Mesenchymal stem cell (in vitro differentiated cells and primary cell): ENCODE measurements around the gene ALG9.

Source experiments
- DNase-seq: peaks from one replicate; pipeline ENCODE4 v3.0.0-alpha.2; 2013
- H2AFZ ChIP-seq: one replicate; pipeline ENCODE4 v1.6.1; 2013; ENCODE audit warnings: low read depth, mild to moderate bottlenecking, control low read depth, inconsistent platforms, low read length, moderate library complexity
- H2AK5ac ChIP-seq: 2 replicates; pipeline ENCODE4 v1.6.1; 2013; ENCODE audit warnings: low read length, moderate library complexity, mild to moderate bottlenecking, inconsistent platforms; ENCODE audit not compliant: severe bottlenecking
- H2BK120ac ChIP-seq: one replicate; pipeline ENCODE4 v1.6.1; 2013; ENCODE audit warnings: low read depth, mild to moderate bottlenecking, inconsistent platforms, low read length, moderate library complexity
- H2BK12ac ChIP-seq, 2 experiments: one replicate each; pipeline ENCODE4 v1.6.1; 2013; ENCODE audit warnings: inconsistent platforms in 2 of 2, low read length in 2 of 2, mild to moderate bottlenecking in 2 of 2, moderate library complexity in 2 of 2, control low read depth in 1 of 2
- H2BK15ac ChIP-seq: one replicate; pipeline ENCODE4 v1.6.1; 2013; ENCODE audit warnings: mild to moderate bottlenecking, low read depth, inconsistent platforms; ENCODE audit not compliant: poor library complexity, severe bottlenecking
- H2BK5ac ChIP-seq: 2 replicates; pipeline ENCODE4 v1.6.1; 2013; ENCODE audit warnings: low read depth, mild to moderate bottlenecking, low read length, control low read depth, inconsistent platforms; ENCODE audit not compliant: poor library complexity, severe bottlenecking
- H3K14ac ChIP-seq, 2 experiments: one replicate each; pipeline ENCODE4 v1.6.1; 2013; ENCODE audit warnings: inconsistent platforms in 2 of 2, low read length in 2 of 2, control low read depth in 1 of 2, mild to moderate bottlenecking in 1 of 2, moderate library complexity in 1 of 2
- H3K18ac ChIP-seq, 2 experiments: one replicate each; pipeline ENCODE4 v1.6.1; 2013; ENCODE audit warnings: inconsistent platforms in 2 of 2, low read length in 2 of 2, control low read depth in 1 of 2, low read depth in 1 of 2, mild to moderate bottlenecking in 1 of 2
- H3K23ac ChIP-seq, 2 experiments: one replicate each; pipeline ENCODE4 v1.6.1; 2013; ENCODE audit warnings: inconsistent platforms in 2 of 2, low read length in 2 of 2, mild to moderate bottlenecking in 2 of 2, moderate library complexity in 2 of 2, control low read depth in 1 of 2
- H3K27ac ChIP-seq: 2 replicates; pipeline ENCODE4 v1.5.1; 2013; ENCODE audit warnings: mild to moderate bottlenecking, moderate library complexity, low read length, control low read depth, inconsistent platforms; ENCODE audit not compliant: poor library complexity, severe bottlenecking
- H3K27me3 ChIP-seq, 2 experiments: 2 replicates each; pipeline versions ENCODE4 v1.6.1 to v1.7.0; 2013; ENCODE audit warnings: low read length in 2 of 2, mild to moderate bottlenecking in 2 of 2, moderate library complexity in 2 of 2, control low read depth in 1 of 2, inconsistent platforms in 1 of 2; ENCODE audit not compliant: control insufficient read depth in 1 of 2, insufficient read depth in 1 of 2
- H3K36me3 ChIP-seq, 2 experiments: 2 replicates each; pipeline versions ENCODE4 v1.6.1 to v1.7.0; 2013; ENCODE audit warnings: low read length in 2 of 2, control low read depth in 1 of 2, inconsistent platforms in 1 of 2, low read depth in 1 of 2, mild to moderate bottlenecking in 1 of 2; ENCODE audit not compliant: insufficient read depth in 2 of 2, control insufficient read depth in 1 of 2
- H3K4ac ChIP-seq, 2 experiments: one replicate each; pipeline ENCODE4 v1.6.1; 2013; ENCODE audit warnings: inconsistent platforms in 2 of 2, low read length in 2 of 2, mild to moderate bottlenecking in 2 of 2, moderate library complexity in 2 of 2, control low read depth in 1 of 2, low read depth in 1 of 2
- H3K4me1 ChIP-seq: 2 replicates; pipeline ENCODE4 v1.6.1; 2013; ENCODE audit warnings: low read depth, low read length, control low read depth; ENCODE audit not compliant: control insufficient read depth, insufficient read depth
- H3K4me2 ChIP-seq: 2 replicates; pipeline ENCODE4 v1.6.1; 2013; ENCODE audit warnings: low read length, mild to moderate bottlenecking, inconsistent platforms; ENCODE audit not compliant: poor library complexity, severe bottlenecking
- H3K4me3 ChIP-seq, 2 experiments: 2 replicates each; pipeline versions ENCODE4 v1.5.1 to v1.7.0; 2013; ENCODE audit warnings: low read length in 2 of 2, mild to moderate bottlenecking in 2 of 2, control low read depth in 1 of 2, low read depth in 1 of 2; ENCODE audit not compliant: insufficient read depth in 1 of 2
- H3K79me1 ChIP-seq: replicated peaks from 2 replicates; pipeline ENCODE4 v1.6.1; 2013; ENCODE audit warnings: mild to moderate bottlenecking, control low read depth, low read length, inconsistent platforms; ENCODE audit not compliant: poor library complexity, severe bottlenecking
- H3K9ac ChIP-seq: 2 replicates; pipeline ENCODE4 v1.7.0; 2013; ENCODE audit warnings: mild to moderate bottlenecking, low read length, moderate library complexity
- H3K9me3 ChIP-seq: 2 replicates; pipeline ENCODE4 v1.7.0; 2013; ENCODE audit warnings: mild to moderate bottlenecking, low read length; ENCODE audit not compliant: control insufficient read depth
- H4K8ac ChIP-seq: one replicate; pipeline ENCODE4 v1.6.1; 2013; ENCODE audit warnings: inconsistent platforms, mild to moderate bottlenecking, low read length, moderate library complexity
- H4K91ac ChIP-seq: one replicate; pipeline ENCODE4 v1.6.1; 2013; ENCODE audit warnings: mild to moderate bottlenecking, low read length, inconsistent platforms
- WGBS: methylation state at CpG from one replicate; pipeline ENCODE4 v1.1.7; 2013; ENCODE audit warnings: mixed read lengths; 5-methylcytosine and 5-hydroxymethylcytosine counted together

The ALG9 gene

GRCh38 chr11:111882202-111882601 is 10.8 kb upstream of the ALG9 start:
- Histone ChIP-seq H3K36me3 (peaks cover 0 to 4% of the 10 kb centered on the region in 2 experiments), H3K18ac (no peak overlapping the region), H3K4me1 (no peaks in the 10 kb centered on the region), H3K4ac (no peak overlapping the region), H3K79me1 (no peaks in the 10 kb centered on the region), H2BK120ac (no peak overlapping the region), H3K27ac (no peak overlapping the region), H3K9me3 (no peaks in the 10 kb centered on the region), H2BK12ac (no peak overlapping the region), H3K14ac (no peak overlapping the region), H3K9ac (no peak overlapping the region), H4K8ac (no peak overlapping the region), H3K27me3 (no peaks in the 10 kb centered on the region), H2AFZ (no peak overlapping the region), H3K4me2 (no peak overlapping the region), H2BK5ac (no peak overlapping the region), H2BK15ac (no peak overlapping the region), H3K4me3 (no peak overlapping the region), H4K91ac (no peak overlapping the region), H2AK5ac (no peak overlapping the region), H3K23ac (no peak overlapping the region)
- no peak for DNase-seq
- 97% methylated on average over 4 of the region's 5 CpGs for WGBS

DNA sequence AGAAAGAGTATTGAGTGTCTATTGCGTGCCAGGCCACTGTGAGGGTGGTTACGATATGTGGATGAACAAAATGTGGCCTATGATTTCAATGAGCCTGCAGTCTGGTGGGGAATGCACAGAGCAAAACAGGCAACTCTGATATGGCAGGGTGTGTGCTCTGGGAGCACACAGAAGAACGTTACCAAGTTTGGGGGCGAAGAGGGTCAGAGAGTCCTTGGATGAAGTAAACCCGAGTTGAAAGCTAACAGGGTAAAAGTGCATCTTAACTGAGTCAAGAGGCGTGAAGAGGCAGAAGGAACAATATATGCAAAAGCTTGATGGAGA is 8.2 kb upstream of the ALG9 start:
- Histone ChIP-seq H2BK12ac (no peak overlapping the region), H3K9ac (peak overlapping the region; percentile 96), H2BK5ac (no peak overlapping the region), H2AFZ (peak overlapping the region; percentile 49), H2BK120ac (peak overlapping the region; percentile 22), H2AK5ac (no peak overlapping the region), H3K18ac (no peak overlapping the region), H3K27me3 (no peaks in the 10 kb centered on the region), H4K91ac (peak overlapping the region; percentile 16), H3K27ac (peak overlapping the region; percentile 69), H3K14ac (no peak overlapping the region), H2BK15ac (no peak overlapping the region), H3K4me2 (peak overlapping the region; percentile 46), H3K9me3 (no peaks in the 10 kb centered on the region), H3K23ac (no peak overlapping the region), H3K4me3 (peak overlapping the region in 1 of 2 experiments; percentile 98), H4K8ac (peak overlapping the region; percentile 79), H3K4me1 (no peaks in the 10 kb centered on the region), H3K79me1 (no peaks in the 10 kb centered on the region), H3K4ac (peak overlapping the region; percentile 2 to 63), H3K36me3 (peaks cover 0 to 25% of the 10 kb centered on the region in 2 experiments)
- DNase-seq: no peak
- 63% methylated on average over 6 of the region's 6 CpGs for WGBS

DNA sequence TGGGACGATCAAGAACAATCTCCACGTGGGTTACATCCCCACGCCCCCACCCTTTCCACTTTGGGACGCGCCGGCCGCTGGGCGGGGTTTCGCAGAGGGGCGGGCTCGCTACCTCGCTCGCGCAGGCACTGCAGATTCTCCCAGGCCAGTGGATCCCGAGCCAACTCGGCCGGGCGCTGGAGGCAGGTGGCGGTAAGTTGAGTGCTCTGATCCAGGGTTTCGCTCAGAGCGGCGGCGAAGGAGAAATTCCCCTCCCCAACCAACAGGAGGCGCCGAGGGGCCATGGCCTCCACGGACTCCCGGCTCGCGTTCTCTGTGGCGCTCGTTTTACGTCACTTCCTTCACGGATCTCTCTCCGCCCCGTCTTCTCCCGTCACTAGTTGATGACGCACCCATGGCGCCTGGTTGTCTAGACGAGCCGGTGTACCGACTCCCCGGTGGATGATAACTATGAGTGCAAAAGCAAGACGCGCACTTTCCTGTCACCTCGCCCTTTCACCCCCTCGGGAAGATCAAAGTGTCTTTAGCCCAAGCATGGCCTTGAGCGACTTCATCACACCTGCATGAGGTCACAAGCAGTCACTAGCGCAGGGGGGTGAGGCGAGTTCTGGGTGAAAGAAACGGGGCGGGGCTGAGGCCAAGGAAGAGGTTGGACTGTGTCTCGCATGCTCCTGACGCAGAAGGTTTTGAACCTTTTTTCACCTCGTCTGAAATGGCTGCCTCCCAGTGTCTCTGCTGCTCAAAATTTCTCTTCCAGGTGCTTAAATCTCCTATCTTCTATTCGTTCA is 7.7 kb upstream of the ALG9 start, which contains the start of the genes CFAP68 and FDXACB1:
Gene CFAP68, plus strand, starts transcription at position 693 of the 788 bp plus-strand sequence. Its CDS starts 20 bp downstream, at position 713.
Gene FDXACB1, minus strand, starts transcription at position 317 of the 788 bp plus-strand sequence. Its CDS starts 33 bp downstream, at position 284.
- WGBS: under 1% methylated on average over 37 of the region's 55 CpGs

GRCh38 chr11:111878385-111878848 is 7.0 kb upstream of the ALG9 start:
- Histone ChIP-seq H2AFZ (peak overlapping the region; percentile 55), H2BK12ac (no peak overlapping the region), H3K4ac (no peak overlapping the region), H3K4me3 (peak overlapping the region; percentile 61 to 98), H2BK120ac (no peak overlapping the region), H3K4me1 (no peaks in the 10 kb centered on the region), H3K14ac (no peak overlapping the region), H3K36me3 (peaks cover 0 to 20% of the 10 kb centered on the region in 2 experiments), H3K18ac (no peak overlapping the region), H3K9me3 (no peaks in the 10 kb centered on the region), H3K27me3 (no peaks in the 10 kb centered on the region), H4K8ac (no peak overlapping the region), H3K9ac (peak overlapping the region; percentile 96), H3K27ac (peak overlapping the region; percentile 69), H2BK5ac (no peak overlapping the region), H3K4me2 (peak overlapping the region; percentile 60), H4K91ac (no peak overlapping the region), H3K79me1 (no peaks in the 10 kb centered on the region), H2AK5ac (no peak overlapping the region), H3K23ac (no peak overlapping the region), H2BK15ac (no peak overlapping the region)
- under 1% methylated on average over 13 of the region's 13 CpGs for WGBS
- no peak for DNase-seq

More for the DNA sequence above, 7.7 kb upstream of the ALG9 start, which contains the start of the genes CFAP68 and FDXACB1:
- peak within 1 kb of the TSS; percentile 22 for H2BK120ac ChIP-seq
- H3K36me3 ChIP-seq: peaks cover 0 to 25% of the 10 kb centered on the region in 2 experiments
- no peaks in the 10 kb centered on the region for H3K4me1 ChIP-seq
- peak within 1 kb of the TSS; percentile 79 for H4K8ac ChIP-seq
- H3K14ac ChIP-seq: no peak within 1 kb of the TSS
- peak within 1 kb of the TSS; percentile 69 for H3K27ac ChIP-seq
- no peaks in the 10 kb centered on the region for H3K79me1 ChIP-seq
- DNase-seq: peak; percentile 98
- no peaks in the 10 kb centered on the region for H3K9me3 ChIP-seq
- peak within 1 kb of the TSS; percentile 16 for H4K91ac ChIP-seq
- no peaks in the 10 kb centered on the region for H3K27me3 ChIP-seq
- peak within 1 kb of the TSS; percentile 96 for H3K9ac ChIP-seq
- peak within 1 kb of the TSS; percentile 47 to 63 for H3K4ac ChIP-seq
- peak within 1 kb of the TSS; percentile 60 for H3K4me2 ChIP-seq
- H2AFZ ChIP-seq: peak within 1 kb of the TSS; percentile 55
- peak within 1 kb of the TSS; percentile 61 to 98 for H3K4me3 ChIP-seq
- no peak within 1 kb of the TSS for H2BK5ac ChIP-seq
- H3K18ac ChIP-seq: peak within 1 kb of the TSS; percentile 49 to 67
- H2BK15ac ChIP-seq: peak within 1 kb of the TSS; percentile 91
- peak within 1 kb of the TSS in 1 of 2 experiments; percentile 14 for H2BK12ac ChIP-seq
- H3K23ac ChIP-seq: no peak within 1 kb of the TSS
- H2AK5ac ChIP-seq: no peak within 1 kb of the TSS
